ENCODE results near the gene ALG11. TPM values are rescaled to one million over a fixed set of nuclear protein-coding genes. Genes with fewer than 3 reads are reported as not detected.

The ALG11 gene
- total RNA-seq: 5.9 and 8.9 TPM in 2 replicates

GRCh38 chr13:52011632-52012511, at the start of gene ALG11:
TSS of gene ALG11 (plus strand) at chr13:52012398. CDS start at chr13:52012419, 21 bp downstream.

GRCh38 chr13:52010890-52011631, 1.1 kb upstream of the ALG11 start, which contains the start of gene ATP7B:
TSS of gene ATP7B (minus strand) at chr13:52011450. CDS start at chr13:52011337, 113 bp downstream.

GRCh38 chr13:52024481-52024880, 12.3 kb downstream of the ALG11 start, which contains the start of gene UTP14C:
TSS of gene UTP14C (plus strand) at chr13:52024691. CDS start at chr13:52028805, 4,114 bp downstream.

Other genes starting within 250 kb of the ALG11 start
- gene DHRS12, start 208.2 kb upstream of the ALG11 start, total RNA-seq: 5.1 and 20.0 TPM in 2 replicates
- gene TMEM272, start 167.2 kb upstream of the ALG11 start, total RNA-seq: not detected in 2 replicates
- not detected in 2 replicates for gene CCDC70, start 150.4 kb upstream of the ALG11 start, total RNA-seq
- gene ATP7B, start 948 bp upstream of the ALG11 start, total RNA-seq: 10.8 and 12.1 TPM in 2 replicates
- 5.2 and 6.1 TPM in 2 replicates for gene UTP14C, start 12.3 kb downstream of the ALG11 start, total RNA-seq
- gene NEK5, start 116.7 kb downstream of the ALG11 start, total RNA-seq: under 0.01 and 0.13 TPM in 2 replicates
- gene NEK3, start 147.2 kb downstream of the ALG11 start, total RNA-seq: 4.6 and 6.6 TPM in 2 replicates